ENCODE measurements around the gene PELO.
A peak's percentile ranks its signal among the peaks of the same experiment; 100 is the strongest.

PELO gene, protein sequence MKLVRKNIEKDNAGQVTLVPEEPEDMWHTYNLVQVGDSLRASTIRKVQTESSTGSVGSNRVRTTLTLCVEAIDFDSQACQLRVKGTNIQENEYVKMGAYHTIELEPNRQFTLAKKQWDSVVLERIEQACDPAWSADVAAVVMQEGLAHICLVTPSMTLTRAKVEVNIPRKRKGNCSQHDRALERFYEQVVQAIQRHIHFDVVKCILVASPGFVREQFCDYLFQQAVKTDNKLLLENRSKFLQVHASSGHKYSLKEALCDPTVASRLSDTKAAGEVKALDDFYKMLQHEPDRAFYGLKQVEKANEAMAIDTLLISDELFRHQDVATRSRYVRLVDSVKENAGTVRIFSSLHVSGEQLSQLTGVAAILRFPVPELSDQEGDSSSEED

DNA sequence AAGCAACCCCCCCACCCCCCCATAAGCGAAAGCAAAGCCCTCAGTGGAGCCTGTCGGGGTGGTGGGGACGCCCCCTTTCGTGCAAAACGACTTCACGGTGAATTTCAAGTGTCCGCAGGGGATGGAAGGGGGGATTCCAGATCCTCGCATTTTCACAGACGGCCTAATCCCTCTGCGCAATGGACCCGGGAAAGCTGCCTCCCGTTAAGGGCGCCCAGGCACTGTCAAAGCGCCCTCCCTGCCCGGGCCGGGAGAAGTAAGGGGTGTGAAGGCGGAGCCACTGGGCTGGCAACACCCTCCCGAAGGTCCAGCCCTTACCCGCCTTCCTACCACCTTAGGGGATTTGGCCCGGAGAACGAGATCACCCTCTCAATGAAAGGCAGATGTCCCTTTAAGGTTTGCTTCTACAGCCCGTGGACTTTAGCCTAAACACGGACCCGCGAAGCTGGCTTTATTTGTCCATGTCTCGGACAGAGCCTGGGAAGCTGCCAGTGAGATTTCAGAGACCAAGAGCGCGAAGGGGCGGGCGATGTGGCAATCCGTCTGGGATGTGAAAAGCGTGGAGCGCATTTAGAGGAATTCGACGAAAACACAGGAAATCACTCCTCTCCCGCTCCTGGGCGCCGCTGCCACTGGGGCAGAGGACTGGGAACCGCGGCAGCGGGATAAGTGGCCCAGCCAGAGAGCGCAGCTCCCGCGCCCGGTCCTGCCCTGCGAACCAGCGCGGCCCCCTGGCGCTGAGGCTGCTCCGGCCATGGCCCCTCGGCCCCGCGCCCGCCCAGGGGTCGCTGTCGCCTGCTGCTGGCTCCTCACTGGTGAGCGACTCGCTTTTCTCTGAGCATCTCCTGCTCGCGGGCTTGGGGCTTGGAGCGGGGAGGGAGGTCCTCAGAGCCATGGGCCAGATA, at the start of gene PELO, which contains the start of gene ITGA1:
TSS of gene PELO (plus strand) at position 317 of the 905 bp plus-strand sequence. CDS start 12,479 bp downstream, outside the sequence.
TSS of gene ITGA1 (plus strand) at position 317 of the 905 bp plus-strand sequence. CDS start at position 755, 438 bp downstream.
- H3K79me2 ChIP-seq (ENCODE audit: insufficient read depth, low read length): peaks cover 52% of the 10 kb centered on the region
- H3K9me3 ChIP-seq (ENCODE audit: insufficient read depth, low read length, severe bottlenecking): no peaks in the 10 kb centered on the region
- H3K27ac ChIP-seq (ENCODE audit: low read length): peak within 1 kb of the TSS; percentile 74
- H3K4me2 ChIP-seq (ENCODE audit: insufficient read depth, low read length): peak within 1 kb of the TSS; percentile 70
- H3K4me3 ChIP-seq (ENCODE audit: low read depth in 1 of 2, low read length in 2 of 2): peak within 1 kb of the TSS; percentile 31 to 64; a peak in 3 of 4 replicates
- DNase-seq: peak; percentile 70
- no peaks in the 10 kb centered on the region for H4K20me1 ChIP-seq (ENCODE audit: insufficient read depth, low read length)
- peak within 1 kb of the TSS; percentile 73 for H2AFZ ChIP-seq (ENCODE audit: low read depth, low read length)
- H3K27me3 ChIP-seq (ENCODE audit: insufficient read depth, low read length, poor library complexity): no peaks in the 10 kb centered on the region
- peak; percentile 84 for ATAC-seq (ENCODE audit: insufficient read depth, low read depth)
- H3K4me1 ChIP-seq (ENCODE audit: insufficient read depth, low read length): peaks cover 55% of the 10 kb centered on the region
- TF ChIP-seq, protein P1, sequence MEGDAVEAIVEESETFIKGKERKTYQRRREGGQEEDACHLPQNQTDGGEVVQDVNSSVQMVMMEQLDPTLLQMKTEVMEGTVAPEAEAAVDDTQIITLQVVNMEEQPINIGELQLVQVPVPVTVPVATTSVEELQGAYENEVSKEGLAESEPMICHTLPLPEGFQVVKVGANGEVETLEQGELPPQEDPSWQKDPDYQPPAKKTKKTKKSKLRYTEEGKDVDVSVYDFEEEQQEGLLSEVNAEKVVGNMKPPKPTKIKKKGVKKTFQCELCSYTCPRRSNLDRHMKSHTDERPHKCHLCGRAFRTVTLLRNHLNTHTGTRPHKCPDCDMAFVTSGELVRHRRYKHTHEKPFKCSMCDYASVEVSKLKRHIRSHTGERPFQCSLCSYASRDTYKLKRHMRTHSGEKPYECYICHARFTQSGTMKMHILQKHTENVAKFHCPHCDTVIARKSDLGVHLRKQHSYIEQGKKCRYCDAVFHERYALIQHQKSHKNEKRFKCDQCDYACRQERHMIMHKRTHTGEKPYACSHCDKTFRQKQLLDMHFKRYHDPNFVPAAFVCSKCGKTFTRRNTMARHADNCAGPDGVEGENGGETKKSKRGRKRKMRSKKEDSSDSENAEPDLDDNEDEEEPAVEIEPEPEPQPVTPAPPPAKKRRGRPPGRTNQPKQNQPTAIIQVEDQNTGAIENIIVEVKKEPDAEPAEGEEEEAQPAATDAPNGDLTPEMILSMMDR (IDR thresholded peaks at IDR 0.05; ENCODE audit: borderline replicate concordance, extremely low read depth, low read length, poor library complexity, severe bottlenecking): peak; percentile 60
- TF ChIP-seq EZH2 (IDR thresholded peaks at IDR 0.05; ENCODE audit: borderline replicate concordance, low read depth, low read length, severe bottlenecking): no peak
- H3K9ac ChIP-seq (ENCODE audit: low read depth, low read length): peak within 1 kb of the TSS; percentile 63
- H3K36me3 ChIP-seq (ENCODE audit: insufficient read depth, low read length): 0 out of 2 replicates have a peak, but pooled peaks cover 5% of the 10 kb centered on the region

DNA sequence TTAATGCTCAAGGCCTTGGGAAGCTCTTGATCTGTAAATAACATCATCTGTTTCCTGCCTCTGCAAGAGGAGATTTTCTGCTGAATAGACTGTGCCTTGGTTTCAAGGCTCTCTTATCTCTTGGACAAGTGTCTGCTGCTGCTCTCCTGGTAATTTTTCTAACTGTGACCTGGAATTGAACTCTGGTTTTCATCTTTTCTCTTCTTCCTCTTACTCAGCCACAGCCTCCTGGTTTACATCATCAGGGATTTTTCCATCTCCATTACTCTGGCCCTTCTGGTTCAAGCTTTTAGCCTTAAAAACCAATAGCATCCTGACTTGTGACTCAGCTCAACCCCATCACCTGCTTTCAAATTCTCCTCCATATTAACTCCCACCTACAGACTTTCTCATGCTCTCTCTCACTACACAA, 49.6 kb upstream of the PELO start:
- TF ChIP-seq EZH2 (IDR thresholded peaks at IDR 0.05; ENCODE audit: borderline replicate concordance, low read depth, low read length, severe bottlenecking): no peak
- TF ChIP-seq, protein P1 (IDR thresholded peaks at IDR 0.05; ENCODE audit: borderline replicate concordance, extremely low read depth, low read length, poor library complexity, severe bottlenecking): no peak
- H3K9me3 ChIP-seq (ENCODE audit: insufficient read depth, low read length, severe bottlenecking): peaks cover 8% of the 10 kb centered on the region
- DNase-seq: peak; percentile 24
- H3K27ac ChIP-seq (ENCODE audit: low read length): peak overlapping the region; percentile 78
- H3K27me3 ChIP-seq (ENCODE audit: insufficient read depth, low read length, poor library complexity): no peaks in the 10 kb centered on the region
- H3K4me2 ChIP-seq (ENCODE audit: insufficient read depth, low read length): no peak overlapping the region
- H4K20me1 ChIP-seq (ENCODE audit: insufficient read depth, low read length): no peaks in the 10 kb centered on the region
- ATAC-seq (ENCODE audit: insufficient read depth, low read depth): peak; percentile 73
- H3K4me3 ChIP-seq (ENCODE audit: low read depth in 1 of 2, low read length in 2 of 2): no peak overlapping the region
- H3K36me3 ChIP-seq (ENCODE audit: insufficient read depth, low read length): no peaks in the 10 kb centered on the region
- H3K79me2 ChIP-seq (ENCODE audit: insufficient read depth, low read length): no peaks in the 10 kb centered on the region
- peak overlapping the region; percentile 1; the same call in 1 of the 2 replicates for H3K9ac ChIP-seq (ENCODE audit: low read depth, low read length)
- peak overlapping the region; percentile 51 for H2AFZ ChIP-seq (ENCODE audit: low read depth, low read length)
- peaks cover 57% of the 10 kb centered on the region for H3K4me1 ChIP-seq (ENCODE audit: insufficient read depth, low read length)

DNA sequence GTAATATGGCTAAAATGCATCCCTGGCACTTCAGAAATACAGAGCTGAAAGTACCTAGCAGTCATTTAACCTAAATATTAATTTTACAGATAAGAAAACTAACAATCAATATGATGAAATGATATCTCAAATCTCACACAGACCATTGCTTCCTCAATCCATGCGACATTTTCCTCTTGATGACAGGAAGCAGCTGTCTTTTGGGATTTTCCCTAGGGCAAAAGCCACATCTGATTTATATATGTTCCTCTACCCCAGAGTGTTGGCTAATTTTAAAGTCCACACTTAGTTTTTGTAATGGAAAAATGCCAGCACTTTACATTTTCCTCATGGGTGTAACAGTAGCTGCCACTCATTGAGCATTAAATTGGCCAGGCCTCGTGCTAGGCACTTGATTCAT, 47.7 kb upstream of the PELO start:
- peaks cover 70% of the 10 kb centered on the region for H3K4me1 ChIP-seq (ENCODE audit: insufficient read depth, low read length)
- no peaks in the 10 kb centered on the region for H4K20me1 ChIP-seq (ENCODE audit: insufficient read depth, low read length)
- ATAC-seq (ENCODE audit: insufficient read depth, low read depth) (no peak), DNase-seq (no peak)
- H2AFZ ChIP-seq (ENCODE audit: low read depth, low read length): no peak overlapping the region
- no peak overlapping the region for H3K27ac ChIP-seq (ENCODE audit: low read length)
- no peaks in the 10 kb centered on the region for H3K27me3 ChIP-seq (ENCODE audit: insufficient read depth, low read length, poor library complexity)
- peaks cover 8% of the 10 kb centered on the region for H3K9me3 ChIP-seq (ENCODE audit: insufficient read depth, low read length, severe bottlenecking)
- no peaks in the 10 kb centered on the region for H3K79me2 ChIP-seq (ENCODE audit: insufficient read depth, low read length)
- no peak overlapping the region for H3K4me2 ChIP-seq (ENCODE audit: insufficient read depth, low read length)
- TF ChIP-seq EZH2 (IDR thresholded peaks at IDR 0.05; ENCODE audit: borderline replicate concordance, low read depth, low read length, severe bottlenecking): no peak
- TF ChIP-seq, protein P1 (IDR thresholded peaks at IDR 0.05; ENCODE audit: borderline replicate concordance, extremely low read depth, low read length, poor library complexity, severe bottlenecking): no peak
- no peaks in the 10 kb centered on the region for H3K36me3 ChIP-seq (ENCODE audit: insufficient read depth, low read length)
- no peak overlapping the region for H3K4me3 ChIP-seq (ENCODE audit: low read depth in 1 of 2, low read length in 2 of 2)
- H3K9ac ChIP-seq (ENCODE audit: low read depth, low read length): no peak overlapping the region
